Transverse colon (tissue), 4 donors: ENCODE results near the gene SMG7. TPM values are rescaled to one million over a fixed set of nuclear protein-coding genes. Genes with fewer than 3 reads are reported as not detected.

Experiments used
- DNase-seq: peaks from one replicate; pipeline ENCODE4 v3.0.0-alpha.2; 2019
- H3K27ac ChIP-seq, 4 donors: fragments of 200-600 bp; sonication (generic); 2 replicates each; pipeline ENCODE4 v1.5.1; 2016 to 2018; ENCODE audit warnings: inconsistent platforms in 4 of 4
- H3K27me3 ChIP-seq: fragments of 200-600 bp; sonication (generic); 2 replicates; pipeline ENCODE4 v1.5.1; 2017; ENCODE audit warnings: inconsistent platforms
- H3K36me3 ChIP-seq, 4 donors: fragments of 200-600 bp; sonication (generic); 2 replicates each; pipeline ENCODE4 v1.5.1; 2017 to 2019; ENCODE audit warnings: inconsistent platforms in 4 of 4
- H3K4me1 ChIP-seq, 4 donors: fragments of 200-600 bp; sonication (generic); 2 replicates each; pipeline ENCODE4 v1.5.1; 2017 to 2020; ENCODE audit warnings: inconsistent platforms in 4 of 4
- H3K4me3 ChIP-seq, 4 donors: fragments of 200-600 bp; sonication (generic); 1 replicate in 1 of 4; 2 replicates in 3 of 4; pipeline versions ENCODE4 v1.5.1 to v1.6.1; 2017 to 2019; ENCODE audit warnings: inconsistent platforms in 4 of 4
- H3K9me3 ChIP-seq, 2 donors: fragments of 200-600 bp; sonication (generic); 2 replicates each; pipeline ENCODE4 v1.5.1; 2017 to 2019; ENCODE audit warnings: inconsistent platforms in 2 of 2
- EP300 ChIP-seq: sonication (generic); formaldehyde crosslinking; IDR thresholded peaks from one replicate; pipeline ENCODE4 v1.6.1; 2017; ENCODE audit warnings: antibody characterized with exemption, low read depth
- POLR2A ChIP-seq: fragments of 450-650 bp; IDR thresholded peaks from one replicate; pipeline ENCODE4 v1.6.1; 2016; ENCODE audit warnings: antibody characterized with exemption, mild to moderate bottlenecking, moderate library complexity
- POLR2AphosphoS5 ChIP-seq, 3 donors: sonication (generic); formaldehyde crosslinking; IDR thresholded peaks; one replicate each; pipeline ENCODE4 v1.6.1; 2016; ENCODE audit warnings: antibody characterized with exemption in 3 of 3
- WGBS, 2 donors: methylation state at CpG; one replicate each; pipeline ENCODE4 v1.1.5; 2018; ENCODE audit warnings: low coverage in 1 of 2; 5-methylcytosine and 5-hydroxymethylcytosine counted together
- in situ Hi-C, 4 donors: fragments of 200-750 bp; cut with MboI; loops; one replicate each; pipeline versions ENCODE4 v1.15.0 to v1.15.1; 2017; ENCODE audit warnings: low sequenced_read_pairs in 3 of 4, low pct_ligation_motif_present in 1 of 4, low pct_unique_long_range_greater_than_20kb in 1 of 4
- intact Hi-C: fragments of 100-400 bp; cut with DNase I; formaldehyde crosslinking; loops from one replicate; pipeline ENCODE4 v1.15.1; 2023; ENCODE audit warnings: low total_unique reads
- total RNA-seq, 4 donors: library from RNA; depleted of rRNA; stranded (reverse); fragments of >200 nt; gene quantifications; one replicate each; pipeline ENCODE4 v1.1.0, GENCODE V29; 2016
- TF ChIP-seq, protein P1 (sequence below), 5 experiments: fragments of 200-600 bp in 3 of 5; fragments of 450-650 bp in 2 of 5; sonication (generic) in 3 of 5; IDR thresholded peaks; 1 replicate in 2 of 5; 2 replicates in 3 of 5; pipeline ENCODE4 v1.5.1; 2016 to 2017; ENCODE audit warnings: antibody characterized with exemption in 5 of 5, inconsistent platforms in 3 of 5, mild to moderate bottlenecking in 2 of 5, moderate library complexity in 1 of 5

SMG7 gene
- total RNA-seq, 4 donors from 2014 or later, result 54.9 to 107 (median 74.1) TPM

DNA sequence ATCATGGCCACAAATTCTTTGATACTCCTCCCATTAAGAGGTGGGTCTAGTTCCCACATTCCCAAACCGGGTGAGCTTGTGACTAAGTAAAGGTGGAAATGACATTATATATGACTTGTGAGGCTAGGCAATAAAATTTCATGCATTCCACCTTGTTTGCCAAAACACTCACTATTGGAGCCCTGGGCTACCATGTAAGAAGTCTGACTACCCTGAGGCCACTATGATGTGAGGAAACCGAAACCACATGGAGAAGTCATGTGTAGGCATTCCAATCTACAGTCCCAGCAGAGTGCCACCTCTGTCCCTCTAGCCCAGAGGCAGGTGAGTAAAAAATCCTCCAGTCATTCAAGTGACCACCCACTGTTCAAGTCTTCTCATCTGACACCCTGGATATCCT is 17.9 kb upstream of the SMG7 start:
- WGBS, 2 donors, result 17 to 54% methylated on average over 1 to 2 of the region's 2 CpGs
- H3K9me3 ChIP-seq, result no peaks in the 10 kb centered on the region
- H3K27me3 ChIP-seq, result no peaks in the 10 kb centered on the region
- no peaks in the 10 kb centered on the region for H3K36me3 ChIP-seq
- in situ Hi-C loops, result loop anchor here in 1 of 4 donors (25.0 kb wide), 2 partner anchors 183 to 458 kb away; partner anchors contain the start of gene ARPC5
- DNase-seq, result no peak
- H3K27ac ChIP-seq, result no peak overlapping the region
- no peak for TF ChIP-seq POLR2A
- no peak for TF ChIP-seq POLR2AphosphoS5 (IDR thresholded peaks at IDR 0.05)
- TF ChIP-seq EP300, result no peak
- TF ChIP-seq, protein P1, sequence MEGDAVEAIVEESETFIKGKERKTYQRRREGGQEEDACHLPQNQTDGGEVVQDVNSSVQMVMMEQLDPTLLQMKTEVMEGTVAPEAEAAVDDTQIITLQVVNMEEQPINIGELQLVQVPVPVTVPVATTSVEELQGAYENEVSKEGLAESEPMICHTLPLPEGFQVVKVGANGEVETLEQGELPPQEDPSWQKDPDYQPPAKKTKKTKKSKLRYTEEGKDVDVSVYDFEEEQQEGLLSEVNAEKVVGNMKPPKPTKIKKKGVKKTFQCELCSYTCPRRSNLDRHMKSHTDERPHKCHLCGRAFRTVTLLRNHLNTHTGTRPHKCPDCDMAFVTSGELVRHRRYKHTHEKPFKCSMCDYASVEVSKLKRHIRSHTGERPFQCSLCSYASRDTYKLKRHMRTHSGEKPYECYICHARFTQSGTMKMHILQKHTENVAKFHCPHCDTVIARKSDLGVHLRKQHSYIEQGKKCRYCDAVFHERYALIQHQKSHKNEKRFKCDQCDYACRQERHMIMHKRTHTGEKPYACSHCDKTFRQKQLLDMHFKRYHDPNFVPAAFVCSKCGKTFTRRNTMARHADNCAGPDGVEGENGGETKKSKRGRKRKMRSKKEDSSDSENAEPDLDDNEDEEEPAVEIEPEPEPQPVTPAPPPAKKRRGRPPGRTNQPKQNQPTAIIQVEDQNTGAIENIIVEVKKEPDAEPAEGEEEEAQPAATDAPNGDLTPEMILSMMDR (IDR thresholded peaks at IDR 0.05), result no peak
- no peak overlapping the region for H3K4me3 ChIP-seq
- H3K4me1 ChIP-seq, result no peaks in the 10 kb centered on the region
- intact Hi-C loops, result no loop called here

DNA sequence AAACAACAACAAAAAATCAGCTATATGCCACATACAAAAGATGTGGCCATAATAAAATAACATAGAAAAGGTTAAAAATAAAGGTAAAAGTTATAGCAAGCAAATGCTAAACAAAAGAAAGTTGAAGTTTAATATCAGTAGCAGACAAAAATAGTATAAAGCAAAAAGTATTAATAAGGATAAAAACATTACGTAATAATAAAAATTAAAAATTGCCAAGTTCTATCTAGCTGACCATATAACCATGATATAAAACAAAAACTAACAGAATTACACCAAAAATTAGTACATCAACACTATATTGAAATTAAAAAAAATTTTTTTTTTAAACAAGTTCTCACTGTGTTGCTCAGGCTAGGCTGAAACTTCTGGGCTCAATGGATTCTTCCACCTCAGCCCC is 15.5 kb upstream of the SMG7 start:
- no peak for DNase-seq
- Histone ChIP-seq H3K27ac (no peak overlapping the region), H3K4me1 (peaks cover 0 to 8% (median 0%) of the 10 kb centered on the region in 4 donors), H3K4me3 (no peak overlapping the region), H3K36me3 (no peaks in the 10 kb centered on the region), H3K27me3 (no peaks in the 10 kb centered on the region), H3K9me3 (no peaks in the 10 kb centered on the region)
- WGBS, 2 donors, result 86 to 94% methylated on average over 1 of the region's 1 CpG
- in situ Hi-C loops, result loop anchor here in 1 of 4 donors (25.0 kb wide), 2 partner anchors 180 to 455 kb away; partner anchors contain the start of gene ARPC5
- TF ChIP-seq, protein P1 (IDR thresholded peaks at IDR 0.05), result no peak
- TF ChIP-seq POLR2AphosphoS5 (IDR thresholded peaks at IDR 0.05) (no peak), EP300 (no peak), POLR2A (no peak)
- intact Hi-C loops, result no loop called here

DNA sequence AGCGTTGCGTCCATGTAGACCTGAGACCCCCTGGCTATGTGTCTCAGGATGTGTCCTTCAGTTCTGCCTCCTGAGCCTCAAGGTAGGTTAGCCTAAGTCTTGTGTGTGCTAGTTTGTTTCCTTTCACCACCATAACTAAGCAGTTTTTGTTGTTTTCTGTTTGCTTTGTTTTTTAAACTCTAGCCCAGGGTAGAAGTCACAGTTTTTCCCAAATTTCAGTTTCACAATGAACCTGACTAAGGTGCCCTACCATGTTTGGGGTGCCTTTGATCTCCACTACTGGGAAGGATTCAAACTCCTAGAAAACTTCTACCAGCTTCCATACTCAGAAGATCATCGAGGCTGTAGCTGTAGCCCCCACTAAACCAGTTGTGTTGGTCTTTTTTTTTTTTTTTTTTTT is 14.8 kb upstream of the SMG7 start:
- in situ Hi-C loops, result loop anchor here in 1 of 4 donors (25.0 kb wide), 2 partner anchors 180 to 455 kb away; partner anchors contain the start of gene ARPC5
- TF ChIP-seq EP300 (no peak), POLR2A (no peak)
- TF ChIP-seq, protein P1 (IDR thresholded peaks at IDR 0.05), result no peak
- no peak overlapping the region for H3K27ac ChIP-seq
- H3K9me3 ChIP-seq, result no peaks in the 10 kb centered on the region
- H3K4me1 ChIP-seq, result peaks cover 0 to 10% (median 0%) of the 10 kb centered on the region in 4 donors
- H3K36me3 ChIP-seq, result no peaks in the 10 kb centered on the region
- DNase-seq, result no peak
- 70 to 83% methylated on average over 1 to 3 of the region's 3 CpGs for WGBS, 2 donors
- H3K4me3 ChIP-seq, result no peak overlapping the region
- intact Hi-C loops, result no loop called here
- H3K27me3 ChIP-seq, result no peaks in the 10 kb centered on the region

DNA sequence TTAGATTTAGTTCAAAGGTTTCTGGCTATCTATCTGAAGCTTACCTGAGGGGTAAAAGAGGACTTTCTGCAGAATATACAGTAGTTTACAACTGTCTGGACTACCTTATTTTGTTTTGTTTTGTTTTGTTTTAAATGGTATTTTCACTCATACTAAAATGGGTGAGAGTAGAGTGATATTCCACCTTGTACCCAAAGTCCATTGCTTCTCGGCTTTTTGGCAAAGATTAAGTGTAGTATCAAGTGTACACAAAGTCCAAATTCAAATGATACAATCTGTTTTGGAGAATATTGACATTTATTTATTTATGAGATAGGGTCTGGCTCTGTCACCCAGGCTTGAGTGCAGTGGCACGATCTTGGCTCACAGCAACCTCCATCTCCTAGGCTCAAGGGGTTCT is 11.7 kb upstream of the SMG7 start:
- WGBS, 2 donors, result 74 to 100% methylated on average over 2 of the region's 2 CpGs
- intact Hi-C loops, result no loop called here
- no peak for DNase-seq

More for the DNA sequence above, 11.7 kb upstream of the SMG7 start:
- Histone ChIP-seq H3K4me1 (peaks cover 0 to 10% (median 0%) of the 10 kb centered on the region in 4 donors), H3K27ac (no peak overlapping the region), H3K27me3 (no peaks in the 10 kb centered on the region), H3K9me3 (no peaks in the 10 kb centered on the region), H3K36me3 (no peaks in the 10 kb centered on the region), H3K4me3 (no peak overlapping the region)
- in situ Hi-C loops, result loop anchor here in 1 of 4 donors (25.0 kb wide), 2 partner anchors 177 to 452 kb away; partner anchors contain the start of gene ARPC5
- TF ChIP-seq POLR2A (no peak), POLR2AphosphoS5 (IDR thresholded peaks at IDR 0.05) (no peak), EP300 (no peak)
- TF ChIP-seq, protein P1 (IDR thresholded peaks at IDR 0.05), result no peak
